Measurements from ENCODE around the gene APBA1. TPM values are rescaled to one million over a fixed set of nuclear protein-coding genes. Genes with fewer than 3 reads are reported as not detected.

The APBA1 gene
- total RNA-seq, 1 donor from 2014 or later = 13.0 TPM

- Mint-ChIP-seq H3K36me3 (ENCODE audit: unreplicated experiment) (peaks cover 4% of the 10 kb centered on the region), H3K9me3 (ENCODE audit: unreplicated experiment) (no peaks in the 10 kb centered on the region), H3K27me3 (ENCODE audit: unreplicated experiment) (peaks cover 1% of the 10 kb centered on the region), H3K4me3 (ENCODE audit: unreplicated experiment) (no peak overlapping the region), H3K27ac (ENCODE audit: unreplicated experiment) (no peak overlapping the region), H3K4me1 (ENCODE audit: low read depth, unreplicated experiment) (peaks cover 8% of the 10 kb centered on the region)
- TF ChIP-seq CTCF (IDR thresholded peaks at IDR 0.05; ENCODE audit: partially characterized antibody, unreplicated experiment) = no peak
- no peak for DNase-seq
Measured at GRCh38 chr9:69649566-69650250, 22.5 kb downstream of the APBA1 start.

- H3K36me3 Mint-ChIP-seq (ENCODE audit: unreplicated experiment) = peaks cover 4% of the 10 kb centered on the region
- no peaks in the 10 kb centered on the region for H3K9me3 Mint-ChIP-seq (ENCODE audit: unreplicated experiment)
- peaks cover 8% of the 10 kb centered on the region for H3K4me1 Mint-ChIP-seq (ENCODE audit: low read depth, unreplicated experiment)
- peaks cover 1% of the 10 kb centered on the region for H3K27me3 Mint-ChIP-seq (ENCODE audit: unreplicated experiment)
- DNase-seq = no peak
- H3K27ac Mint-ChIP-seq (ENCODE audit: unreplicated experiment) = no peak overlapping the region
- no peak for TF ChIP-seq CTCF (IDR thresholded peaks at IDR 0.05; ENCODE audit: partially characterized antibody, unreplicated experiment)
- no peak overlapping the region for H3K4me3 Mint-ChIP-seq (ENCODE audit: unreplicated experiment)
Measured at GRCh38 chr9:69647804-69648203, 24.4 kb downstream of the APBA1 start.

- no peak overlapping the region for H3K4me3 Mint-ChIP-seq (ENCODE audit: unreplicated experiment)
- no peak for TF ChIP-seq CTCF (IDR thresholded peaks at IDR 0.05; ENCODE audit: partially characterized antibody, unreplicated experiment)
- H3K27me3 Mint-ChIP-seq (ENCODE audit: unreplicated experiment) = peaks cover under 1% of the 10 kb centered on the region
- H3K36me3 Mint-ChIP-seq (ENCODE audit: unreplicated experiment) = peaks cover 4% of the 10 kb centered on the region
- H3K4me1 Mint-ChIP-seq (ENCODE audit: low read depth, unreplicated experiment) = peaks cover 8% of the 10 kb centered on the region
- no peak for DNase-seq
- H3K9me3 Mint-ChIP-seq (ENCODE audit: unreplicated experiment) = no peaks in the 10 kb centered on the region
- H3K27ac Mint-ChIP-seq (ENCODE audit: unreplicated experiment) = no peak overlapping the region
Measured at GRCh38 chr9:69646810-69647209, 25.4 kb downstream of the APBA1 start.

GRCh38 chr9:69645488-69645887 lies 26.7 kb downstream of the APBA1 start:
- no peak overlapping the region for H3K4me3 Mint-ChIP-seq (ENCODE audit: unreplicated experiment)
- TF ChIP-seq CTCF (IDR thresholded peaks at IDR 0.05; ENCODE audit: partially characterized antibody, unreplicated experiment) = no peak
- no peaks in the 10 kb centered on the region for H3K27me3 Mint-ChIP-seq (ENCODE audit: unreplicated experiment)
- no peaks in the 10 kb centered on the region for H3K9me3 Mint-ChIP-seq (ENCODE audit: unreplicated experiment)
- DNase-seq = no peak
- peaks cover 8% of the 10 kb centered on the region for H3K4me1 Mint-ChIP-seq (ENCODE audit: low read depth, unreplicated experiment)
- H3K27ac Mint-ChIP-seq (ENCODE audit: unreplicated experiment) = no peak overlapping the region
- H3K36me3 Mint-ChIP-seq (ENCODE audit: unreplicated experiment) = no peaks in the 10 kb centered on the region

- no peak overlapping the region for H3K4me3 Mint-ChIP-seq (ENCODE audit: unreplicated experiment)
- no peaks in the 10 kb centered on the region for H3K36me3 Mint-ChIP-seq (ENCODE audit: unreplicated experiment)
- DNase-seq = no peak
- no peak overlapping the region for H3K27ac Mint-ChIP-seq (ENCODE audit: unreplicated experiment)
- H3K9me3 Mint-ChIP-seq (ENCODE audit: unreplicated experiment) = no peaks in the 10 kb centered on the region
- no peak for TF ChIP-seq CTCF (IDR thresholded peaks at IDR 0.05; ENCODE audit: partially characterized antibody, unreplicated experiment)
- H3K27me3 Mint-ChIP-seq (ENCODE audit: unreplicated experiment) = no peaks in the 10 kb centered on the region
- peaks cover 2% of the 10 kb centered on the region for H3K4me1 Mint-ChIP-seq (ENCODE audit: low read depth, unreplicated experiment)
Measured at GRCh38 chr9:69643098-69643497, 29.1 kb downstream of the APBA1 start.
